K562 (cell line): ENCODE results near the gene GSDME. TPM values are rescaled to one million over a fixed set of nuclear protein-coding genes. Genes with fewer than 3 reads are reported as not detected.

Experiments
- ATAC-seq: fragments of 200-7000 bp; cut with Tn5 transposase; 3 replicates; pipeline ENCODE4 v1.9.1; 2020; ENCODE audit warnings: moderate library complexity
- Bru-seq: library from RNA; stranded (reverse); fragments of 400-500 nt; gene quantifications from one replicate; lab custom pipeline; 2021; lab: Mats Ljungman, UMichigan
- BruChase-seq, 2 experiments: library from RNA; stranded (reverse); fragments of 400-500 nt; gene quantifications; one replicate each; lab custom pipeline; 2021; lab: Mats Ljungman, UMichigan
- BruUV-seq: library from RNA; stranded (reverse); fragments of 400-500 nt; replicated peaks from 2 replicates; lab custom pipeline; 2021; lab: Mats Ljungman, UMichigan
- CTCF ChIA-PET: fragments of 300-600 bp; formaldehyde crosslinking; extraction: SDS; loops from one replicate; lab custom pipeline; 2021; ENCODE audit warnings: low intra/inter-chr PET ratio; lab: Yijun Ruan, JAX
- POLR2A ChIA-PET: fragments of 300-600, 350-650 bp; sonication (Branson Sonifier 250); formaldehyde crosslinking; extraction: SDS; loops from one replicate; lab custom pipeline; 2021; ENCODE audit warnings: antibody characterized with exemption, inconsistent platforms; lab: Yijun Ruan, JAX
- DNase-seq, 4 experiments: peaks; one replicate each; pipeline versions ENCODE4 v3.0.0 to v3.0.0-alpha.2; 2011 to 2018; ENCODE audit warnings: low spot score in 3 of 4, mixed read lengths in 3 of 4; ENCODE audit errors: extremely low read depth in 1 of 4
- FAIRE-seq: peaks from 2 replicates; lab custom pipeline; 2011; peaks lifted over from hg19 to GRCh38; lab: Jason Lieb, UNC
- H2AFZ ChIP-seq: 2 replicates; pipeline ENCODE4 v1.6.0; 2011; ENCODE audit warnings: low read depth, low read length, control low read depth, inconsistent platforms
- H3K27ac ChIP-seq: fragments of 200-600 bp; 3 replicates; pipeline ENCODE4 v1.8.0; 2011; ENCODE audit warnings: low read depth, mild to moderate bottlenecking, control low read depth, inconsistent platforms, low read length, moderate library complexity, mixed read lengths; ENCODE audit errors: extremely low read depth
- H3K27me3 ChIP-seq, 2 experiments: fragments of 300-600 bp in 1 of 2; 2 replicates in 1 of 2; 3 replicates in 1 of 2; pipeline versions ENCODE4 v1.6.0 to v1.8.0; 2011; ENCODE audit warnings: inconsistent platforms in 2 of 2, low read length in 2 of 2, mild to moderate bottlenecking in 1 of 2, mixed read lengths in 1 of 2, moderate library complexity in 1 of 2; ENCODE audit not compliant: control insufficient read depth in 2 of 2, insufficient read depth in 2 of 2
- H3K36me3 ChIP-seq: fragments of 300-600 bp; 3 replicates; pipeline ENCODE4 v1.8.0; 2011; ENCODE audit warnings: mild to moderate bottlenecking, low read length, inconsistent platforms; ENCODE audit not compliant: control insufficient read depth, insufficient read depth
- H3K4me1 ChIP-seq, 2 experiments: fragments of 200-600 bp in 1 of 2; replicated peaks in 1 of 2; 2 replicates in 1 of 2; 3 replicates in 1 of 2; pipeline versions ENCODE4 v1.5.1 to v1.8.0; 2011; ENCODE audit warnings: inconsistent platforms in 2 of 2, low read length in 2 of 2, mild to moderate bottlenecking in 1 of 2, mixed read lengths in 1 of 2, moderate library complexity in 1 of 2; ENCODE audit not compliant: control insufficient read depth in 2 of 2, insufficient read depth in 2 of 2
- H3K4me2 ChIP-seq: 2 replicates; pipeline ENCODE4 v1.6.1; 2011; ENCODE audit warnings: low read length, control low read depth, inconsistent platforms, mixed read lengths; ENCODE audit not compliant: insufficient read depth
- H3K4me3 ChIP-seq: fragments of 200-600 bp; sonication (generic), shearing (Covaris generic); 2 replicates; pipeline ENCODE4 v1.5.1; 2016; ENCODE audit warnings: control low read depth, inconsistent platforms
- H3K79me2 ChIP-seq: fragments of 200-600 bp; 3 replicates; pipeline ENCODE4 v1.8.0; 2011; ENCODE audit warnings: low read length, inconsistent platforms; ENCODE audit not compliant: control insufficient read depth, insufficient read depth
- H3K9ac ChIP-seq, 2 experiments: 2 replicates each; pipeline versions ENCODE4 v1.6.0 to v1.6.1; 2011; ENCODE audit warnings: low read depth in 2 of 2, low read length in 2 of 2, control low read depth in 1 of 2, inconsistent platforms in 1 of 2, mild to moderate bottlenecking in 1 of 2, mixed read lengths in 1 of 2; ENCODE audit not compliant: insufficient read depth in 1 of 2
- H3K9me1 ChIP-seq: one replicate; pipeline ENCODE4 v1.6.0; 2011; ENCODE audit warnings: inconsistent platforms, mild to moderate bottlenecking, low read length, moderate library complexity; ENCODE audit not compliant: control insufficient read depth, insufficient read depth
- H3K9me3 ChIP-seq: replicated peaks from 2 replicates; pipeline ENCODE4 v1.5.1; 2011; ENCODE audit warnings: low read depth, low read length, inconsistent platforms; ENCODE audit not compliant: control insufficient read depth, insufficient read depth
- H4K20me1 ChIP-seq: replicated peaks from 2 replicates; pipeline ENCODE4 v1.6.1; 2011; ENCODE audit warnings: low read length, inconsistent platforms, mixed read lengths; ENCODE audit not compliant: control insufficient read depth, insufficient read depth
- ADNP ChIP-seq: fragments of 200-800 bp; sonication (Bioruptor generic); IDR thresholded peaks from 2 replicates; pipeline ENCODE4 v1.6.1; 2016; ENCODE audit warnings: missing genetic modification characterization, missing compliant biosample characterization
- CHD2 ChIP-seq: IDR thresholded peaks from 2 replicates; pipeline ENCODE4 v1.6.1; 2011; ENCODE audit warnings: low read depth, low read length
- CTBP1 ChIP-seq: fragments of 450-650 bp; IDR thresholded peaks from 2 replicates; pipeline ENCODE4 v1.6.1; 2016; ENCODE audit warnings: borderline replicate concordance
- CXXC5 ChIP-seq: fragments of 250-450 bp; sonication (Bioruptor Pico); IDR thresholded peaks from 2 replicates; pipeline ENCODE4 v1.8.0; 2022; ENCODE audit warnings: inconsistent platforms, mild to moderate bottlenecking, moderate library complexity
- FOXA3 ChIP-seq, 2 experiments: fragments of 450-650 bp in 1 of 2; sonication (generic) in 1 of 2; formaldehyde crosslinking; IDR thresholded peaks in 1 of 2; conservative IDR thresholded peaks in 1 of 2; 2 replicates each; pipeline versions ENCODE4 v1.4.0 to v1.8.0; 2020 to 2022; ENCODE audit warnings: mild to moderate bottlenecking in 2 of 2, missing genetic modification reagents in 1 of 2
- HES1 ChIP-seq: fragments of 450-650 bp; IDR thresholded peaks from 2 replicates; pipeline ENCODE4 v1.6.1; 2016; ENCODE audit warnings: low read depth, mild to moderate bottlenecking, moderate library complexity
- KAT2B ChIP-seq: IDR thresholded peaks from one replicate; pipeline ENCODE4 v1.6.1; 2012; ENCODE audit warnings: low read depth, mild to moderate bottlenecking, control low read depth, inconsistent platforms, low read length, moderate library complexity
- L3MBTL2 ChIP-seq: fragments of 450-650 bp; IDR thresholded peaks from 2 replicates; pipeline ENCODE4 v1.6.1; 2016; ENCODE audit warnings: mild to moderate bottlenecking, moderate library complexity
- MAZ ChIP-seq, 2 experiments: fragments of 450-650 bp in 1 of 2; sonication (generic) in 1 of 2; formaldehyde crosslinking; IDR thresholded peaks in 1 of 2; conservative IDR thresholded peaks in 1 of 2; 2 replicates each; pipeline versions ENCODE4 v1.4.0 to v1.5.0; 2020; ENCODE audit warnings: mild to moderate bottlenecking in 1 of 2, missing genetic modification reagents in 1 of 2
- MYC ChIP-seq, 2 experiments: fragments of 250-450 bp in 1 of 2; sonication (Bioruptor Pico) in 1 of 2; IDR thresholded peaks; 2 replicates each; pipeline versions ENCODE4 v1.5.1 to v1.6.1; 2012 to 2021; ENCODE audit warnings: low read depth in 2 of 2, borderline replicate concordance in 1 of 2, improper control_type of control experiment in 1 of 2, low read length in 1 of 2, mild to moderate bottlenecking in 1 of 2, moderate library complexity in 1 of 2
- RBM39 ChIP-seq: fragments of 200-400 bp; formaldehyde crosslinking; optimal IDR thresholded peaks from 2 replicates; pipeline ENCODE3; 2018; ENCODE audit warnings: low read depth, low read length
- ZBTB17 ChIP-seq: fragments of 450-650 bp; formaldehyde crosslinking; IDR thresholded peaks from 2 replicates; pipeline ENCODE4 v1.4.0; 2020; ENCODE audit warnings: mild to moderate bottlenecking
- WGBS: fragments of 100-300 bp; shearing (Covaris generic); methylation state at CpG from one replicate; pipeline ENCODE4 v1.1.6; 2016; ENCODE audit warnings: low coverage, mixed read lengths; ENCODE audit not compliant: insufficient coverage; ENCODE audit errors: missing lambda C conversion rate; 5-methylcytosine and 5-hydroxymethylcytosine counted together
- in situ Hi-C: fragments of 300-500 bp; cut with MboI; formaldehyde crosslinking; loops from 4 replicates; pipeline ENCODE4 v1.15.0; 2018; ENCODE audit warnings: inconsistent platforms, mixed read lengths
- intact Hi-C: fragments of 100-400 bp; cut with micrococcal nuclease; formaldehyde crosslinking; loops from 2 replicates; pipeline ENCODE4 v1.14.2; 2022
- long read RNA-seq, 3 experiments: library from polyadenylated mRNA in 2 of 3; library from RNA in 1 of 3; unstranded in 2 of 3; stranded (forward) in 1 of 3; transcript quantifications; one replicate each; pipeline ENCODE4 v2.0.0, GENCODE V29; 2019 to 2022
- polyA minus RNA-seq, 3 experiments: library from RNA; depleted of rRNA, polyadenylated mRNA; stranded (reverse); fragments of >200 nt; gene quantifications; 2 replicates each; pipeline ENCODE4 v1.2.3, GENCODE V29; 2011
- polyA plus RNA-seq, 8 experiments: library from polyadenylated mRNA; depleted of rRNA in 4 of 8; stranded (reverse) in 5 of 8; unstranded in 3 of 8; fragments of >200 nt; fragmentation: Nextera tagmentation in 2 of 8; fragmentation: Illumina TruSeq in 1 of 8; extraction: Ambion mirVana in 2 of 8; extraction: Trizol in 1 of 8; gene quantifications; 2 replicates each; pipeline versions ENCODE4 v1.2.1 to v1.2.3, GENCODE V29; 2011 to 2014; ENCODE audit warnings: inconsistent platforms in 1 of 8, missing spikeins in 1 of 8
- total RNA-seq, 7 experiments: library from RNA; depleted of rRNA in 6 of 7; stranded (reverse); fragments of >200 nt in 6 of 7; fragmentation: Illumina TruSeq in 2 of 7; extraction: Trizol in 2 of 7; gene quantifications; 2 replicates each; pipeline versions ENCODE4 v1.2.1 to v1.2.3, GENCODE V29; 2011 to 2021; ENCODE audit warnings: low replicate concordance in 1 of 7

The GSDME gene
- 5.0 and 5.6 TPM in 2 replicates for total RNA-seq (2011; cell fraction: chromatin; rRNA removed; ENCODE audit: low replicate concordance)
- total RNA-seq (2011; cell fraction: nucleolus; rRNA removed): 2.1 and 2.7 TPM in 2 replicates
- 3.8 and 4.4 TPM in 2 replicates for total RNA-seq (2011; cell fraction: nucleoplasm; rRNA removed)
- total RNA-seq (2014; rRNA removed): 1.2 and 1.3 TPM in 2 replicates
- total RNA-seq (2014; rRNA removed; fragmentation: Illumina TruSeq; extraction: Trizol): 0.55 and 0.61 TPM in 2 replicates
- 0.45 and 0.62 TPM in 2 replicates for total RNA-seq (2015; rRNA removed; fragmentation: Illumina TruSeq; extraction: Trizol)
- 0.67 and 1.1 TPM in 2 replicates for total RNA-seq (2021)
- 1.9 and 16.7 TPM in 2 replicates for polyA plus RNA-seq (2011; rRNA removed)
- 0.70 and 11.1 TPM in 2 replicates for polyA plus RNA-seq (2011; cell fraction: cytosol; rRNA removed)
- 3.9 and 38.2 TPM in 2 replicates for polyA plus RNA-seq (2011; cell fraction: nucleus; rRNA removed)
- 3.9 and 12.2 TPM in 2 replicates for polyA plus RNA-seq (2012)
- polyA plus RNA-seq (2014; fragmentation: Illumina TruSeq; extraction: Trizol): 0.42 and 0.84 TPM in 2 replicates
- under 1 TPM; 0.37 to 0.43 TPM for polyA plus RNA-seq (2014; fragmentation: Nextera tagmentation; extraction: Ambion mirVana)
- polyA plus RNA-seq (2014; rRNA removed): 1.3 and 2.1 TPM in 2 replicates
- polyA minus RNA-seq (2011; rRNA and poly(A)+ RNA removed): 2.2 and 24.2 TPM in 2 replicates
- 0.95 and 7.7 TPM in 2 replicates for polyA minus RNA-seq (2011; cell fraction: cytosol; rRNA and poly(A)+ RNA removed)
- polyA minus RNA-seq (2011; cell fraction: nucleus; rRNA and poly(A)+ RNA removed): 1.3 and 25.1 TPM in 2 replicates
- percentile 23 among the genes with signal in this experiment for Bru-seq, nascent RNA
- percentile 35 among the genes with signal in this experiment for BruChase-seq, experiment 1, labeled RNA remaining after a 2-hour chase
- BruChase-seq, experiment 2, labeled RNA remaining after a 6-hour chase: percentile 38 among the genes with signal in this experiment
- long read RNA-seq, experiment 1, partial matches to known transcripts: 0 of 8 reads
- long read RNA-seq, experiment 1, other reads (novel, unspliced or antisense): 8 of 8 reads
- long read RNA-seq, experiment 2, partial matches to known transcripts: 1 of 2 reads
- long read RNA-seq, experiment 2, other reads (novel, unspliced or antisense): 0 of 2 reads
- long read RNA-seq, experiment 3: 0 reads

- CTCF ChIA-PET: no interaction called here
- POLR2A ChIA-PET: interaction anchor here (0.7 to 1.0 kb wide), 3 partner anchors 21 to 368 kb away, joined by 3 to 4 read pairs (median 3); partner anchors contain the start of gene CYCS
- TF ChIP-seq CTBP1 (peak; percentile 24; the same call in 1 of the 2 replicates), RBM39 (no peak), ZBTB17 (CRISPR knock-in tag) (peak; percentile 59; the same call in 1 of the 2 replicates), FOXA3 (CRISPR knock-in tag; conservative IDR thresholded peaks at IDR 0.05 in 1 of 2, IDR thresholded peaks at IDR 0.05 in 1 of 2) (0 out of 4 replicates have a peak, but pooled peaks of 1 of the 2 experiments have one; percentile 28), MAZ (CRISPR knock-in tag; conservative IDR thresholded peaks at IDR 0.05 in 1 of 2, IDR thresholded peaks at IDR 0.05 in 1 of 2) (peak in 1 of 2 experiments; percentile 59; a peak in 3 of 4 replicates), HES1 (no peak), CHD2 (no peak), CXXC5 (0 out of 2 replicates have a peak, but pooled peaks have one; percentile 32), MYC (IDR thresholded peaks at IDR 0.05; ENCODE audit: low read depth, low read length) (peak; percentile 10; the same call in 1 of the 2 replicates), MYC (CRISPR knock-in tag; IDR thresholded peaks at IDR 0.05; ENCODE audit: borderline replicate concordance, low read depth) (no peak), KAT2B (no peak), L3MBTL2 (peak; percentile 63; the same call in 1 of the 2 replicates), ADNP (no peak)
Measured at GRCh38 chr7:24757353-24758275, at the start of gene GSDME. TSS of gene GSDME (minus strand) at chr7:24757464. CDS start at chr7:24749774, 7,690 bp downstream.

More at GRCh38 chr7:24757353-24758275, at the start of gene GSDME:
- no peaks in the 10 kb centered on the region for H3K9me1 ChIP-seq
- intact Hi-C loops (no loop called here), in situ Hi-C loops (no loop called here)
- ATAC-seq: peak; percentile 88
- FAIRE-seq: no peak
- no peaks in the 10 kb centered on the region for H4K20me1 ChIP-seq
- peaks cover 3 to 14% of the 10 kb centered on the region in 2 experiments; a peak in 4 of 5 replicates for H3K4me1 ChIP-seq
- peak within 1 kb of the TSS in 1 of 2 experiments; percentile 36; a peak in 2 of 4 replicates for H3K9ac ChIP-seq
- 19% methylated on average over 63 of the region's 81 CpGs for WGBS
- no TSS peak for BruUV-seq
- no peaks in the 10 kb centered on the region for H3K36me3 ChIP-seq
- H3K79me2 ChIP-seq: no peaks in the 10 kb centered on the region
- peak within 1 kb of the TSS; percentile 39 for H3K4me3 ChIP-seq
- H3K27ac ChIP-seq: no peak within 1 kb of the TSS
- H2AFZ ChIP-seq: peak within 1 kb of the TSS; percentile 40
- H3K9me3 ChIP-seq: no peaks in the 10 kb centered on the region
- peaks cover 22 to 39% of the 10 kb centered on the region in 2 experiments for H3K27me3 ChIP-seq
- DNase-seq: peak; percentile 24 to 60 (median 48)
- H3K4me2 ChIP-seq: peak within 1 kb of the TSS; percentile 41
